AG20443 (cell line): ENCODE data around the gene SNRNP48.

ENCODE experiments used
- DNase-seq: peaks from one replicate; pipeline ENCODE4 v3.0.0; 2012; ENCODE audit warnings: low spot score, mixed read lengths

Gene SNRNP48

DNA sequence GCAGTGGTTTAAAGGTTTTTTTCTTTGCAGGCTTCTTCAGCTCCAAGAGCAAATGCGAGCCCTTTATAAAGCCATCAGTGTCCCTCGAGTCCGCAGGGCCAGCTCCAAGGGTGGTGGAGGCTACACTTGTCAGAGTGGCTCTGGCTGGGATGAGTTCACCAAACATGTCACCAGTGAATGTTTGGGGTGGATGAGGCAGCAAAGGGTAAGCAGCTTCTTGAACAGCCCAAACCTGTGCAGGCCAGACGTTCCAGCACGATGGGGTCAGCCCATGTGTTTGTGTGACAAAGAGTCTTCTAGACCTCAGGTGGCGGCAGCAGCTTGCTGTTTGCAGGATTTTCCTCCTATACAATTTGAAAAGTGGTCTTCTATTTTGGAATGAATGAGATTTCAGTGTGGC is 30.8 kb upstream of the SNRNP48 start:
- DNase-seq, result no peak

- no peak for DNase-seq
These were observed 30.2 kb upstream of the SNRNP48 start for GRCh38 chr6:7559651-7560385.

DNA sequence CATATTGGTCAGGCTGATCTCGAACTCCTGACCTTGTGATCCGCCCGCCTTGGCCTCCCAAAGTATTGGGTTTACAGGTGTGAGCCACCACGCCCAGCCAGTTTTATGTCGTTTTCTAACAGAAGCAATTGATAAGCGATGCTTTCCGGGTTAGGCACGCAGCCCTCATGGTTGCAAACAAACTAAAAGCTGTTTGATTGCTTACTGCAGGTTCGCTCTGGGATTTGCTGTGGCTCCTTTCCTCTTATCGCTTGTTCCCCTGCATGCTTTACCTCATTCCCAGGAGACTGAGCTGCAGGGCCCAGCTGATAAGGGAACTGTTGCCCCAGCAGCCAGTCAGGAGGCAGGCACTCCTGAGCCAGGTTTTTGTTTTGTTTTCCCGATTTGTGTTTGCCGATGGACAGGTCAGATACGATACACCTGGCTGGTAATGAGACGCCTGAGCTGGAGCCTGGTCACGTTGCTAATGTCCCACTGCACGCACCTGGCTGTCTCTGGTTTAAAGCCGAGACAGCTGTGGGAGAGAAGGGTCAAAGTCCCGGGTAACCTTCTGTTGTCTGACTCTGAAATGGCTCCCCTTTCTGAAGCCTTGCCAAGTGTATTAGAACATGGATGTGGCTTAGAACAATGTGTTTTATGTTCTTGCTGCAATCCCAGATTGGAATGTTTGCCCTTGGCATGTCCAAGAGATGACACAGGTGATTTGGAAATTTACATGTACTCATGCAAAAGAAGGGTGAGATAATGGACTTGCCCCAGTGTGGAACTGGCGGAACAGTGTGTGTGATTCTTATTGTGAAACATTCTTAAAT is 28.6 kb upstream of the SNRNP48 start:
- DNase-seq, result no peak

GRCh38 chr6:7562769-7563168 is 27.2 kb upstream of the SNRNP48 start:
- no peak for DNase-seq

DNA sequence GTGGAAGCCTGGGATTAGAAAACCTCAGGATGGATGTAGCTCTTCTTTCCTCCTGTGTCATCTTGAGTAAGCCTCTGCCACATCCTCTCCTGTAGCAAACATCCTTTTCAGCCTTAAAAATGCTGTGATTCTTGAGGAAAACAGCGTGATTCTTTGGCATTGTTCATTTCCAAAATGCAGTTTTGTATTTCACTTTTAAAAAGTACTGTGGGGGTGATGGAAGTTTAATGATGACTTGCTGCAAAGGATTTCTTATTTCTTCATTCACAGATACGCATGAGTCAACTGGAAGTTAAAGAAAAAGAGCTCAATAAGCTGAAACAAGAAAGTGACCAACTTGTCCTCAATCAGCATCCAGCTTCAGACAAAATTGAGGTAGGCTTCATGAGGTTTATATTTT is 23.9 kb upstream of the SNRNP48 start:
- DNase-seq, result peak; percentile 51

DNA sequence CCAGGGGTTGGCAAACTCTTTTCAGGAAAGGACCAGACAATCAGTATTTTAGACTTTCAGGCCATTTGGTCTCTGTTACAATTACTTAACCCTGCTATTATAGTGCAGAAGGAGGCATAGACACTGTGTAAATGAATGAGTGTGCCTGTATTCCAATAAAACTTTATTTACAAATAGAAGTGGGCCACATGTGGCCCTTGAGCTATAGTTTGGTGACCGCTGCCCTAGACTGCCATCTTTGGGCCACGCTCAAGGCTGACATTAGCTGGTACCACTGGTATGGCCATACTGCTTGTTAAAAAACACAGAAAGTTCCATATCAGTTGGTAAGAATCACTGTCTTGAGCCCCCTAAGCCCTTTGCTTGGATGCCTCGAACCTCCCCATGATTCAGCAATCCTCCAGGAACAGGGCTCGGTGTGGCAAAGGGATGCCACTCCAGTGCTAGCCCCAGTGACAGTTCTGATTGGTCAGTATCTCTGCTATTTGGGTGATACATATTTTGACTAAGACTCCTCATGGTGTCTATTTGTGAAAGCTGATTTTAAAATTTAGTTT is 23.3 kb upstream of the SNRNP48 start:
- DNase-seq, result no peak

- DNase-seq, result peak; percentile 79
These were observed 22.0 kb upstream of the SNRNP48 start for GRCh38 chr6:7568021-7568420.

DNA sequence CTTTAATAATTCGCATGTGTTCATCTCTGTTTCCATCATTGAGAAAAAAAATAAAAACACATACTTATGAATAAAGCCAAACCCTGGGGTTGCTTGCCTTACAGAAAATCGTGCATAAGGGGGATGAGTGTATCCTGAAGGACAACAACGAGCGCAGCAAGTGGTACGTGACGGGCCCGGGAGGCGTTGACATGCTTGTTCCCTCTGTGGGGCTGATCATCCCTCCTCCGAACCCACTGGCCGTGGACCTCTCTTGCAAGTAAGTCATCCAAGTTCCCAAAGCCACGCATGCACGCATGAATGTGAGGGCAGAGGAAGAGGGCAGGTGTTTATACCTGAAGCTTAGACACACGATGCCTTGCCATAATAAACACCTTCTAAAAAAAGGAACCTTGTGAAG is 20.9 kb upstream of the SNRNP48 start:
- no peak for DNase-seq

- DNase-seq, result no peak
These were observed 17.6 kb upstream of the SNRNP48 start for GRCh38 chr6:7572213-7572943.

DNA sequence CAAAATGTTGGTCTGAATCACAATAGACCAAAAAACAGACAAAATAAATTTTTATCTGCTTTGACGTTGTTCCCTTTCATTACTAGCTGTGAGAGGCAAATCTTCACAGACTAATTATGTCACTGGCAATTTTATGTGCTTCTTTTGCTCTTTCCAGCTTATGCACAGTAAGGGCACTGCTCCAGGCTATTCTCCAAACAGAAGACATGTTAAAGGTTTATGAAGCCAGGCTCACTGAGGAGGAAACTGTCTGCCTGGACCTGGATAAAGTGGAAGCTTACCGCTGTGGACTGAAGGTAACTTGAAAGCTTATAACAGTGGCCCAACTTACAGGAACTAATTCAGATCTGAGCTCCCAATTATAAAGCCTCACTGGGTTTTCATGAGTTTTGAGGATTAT is 15.5 kb upstream of the SNRNP48 start:
- DNase-seq, result no peak

DNA sequence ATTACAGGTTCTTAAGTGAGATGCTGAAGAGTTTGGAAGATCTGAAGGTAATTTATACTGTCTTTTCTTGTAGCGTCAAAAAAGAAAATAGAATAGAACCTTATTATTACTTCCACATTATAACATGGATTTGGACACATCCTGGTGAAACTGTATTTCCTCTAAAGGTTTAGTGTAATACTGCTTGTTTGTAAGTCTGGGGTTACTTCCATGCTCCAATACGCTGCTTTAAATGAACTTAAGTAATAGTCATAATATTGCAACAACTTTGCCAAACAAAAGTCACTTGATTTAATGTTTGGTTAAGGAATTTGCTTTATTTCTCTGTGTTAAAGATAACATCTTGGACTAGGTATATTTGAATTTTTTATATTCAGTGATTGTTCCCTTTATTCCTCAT is 11.5 kb upstream of the SNRNP48 start:
- no peak for DNase-seq

- DNase-seq, result no peak
These were observed 11.1 kb upstream of the SNRNP48 start for GRCh38 chr6:7578931-7579330.

DNA sequence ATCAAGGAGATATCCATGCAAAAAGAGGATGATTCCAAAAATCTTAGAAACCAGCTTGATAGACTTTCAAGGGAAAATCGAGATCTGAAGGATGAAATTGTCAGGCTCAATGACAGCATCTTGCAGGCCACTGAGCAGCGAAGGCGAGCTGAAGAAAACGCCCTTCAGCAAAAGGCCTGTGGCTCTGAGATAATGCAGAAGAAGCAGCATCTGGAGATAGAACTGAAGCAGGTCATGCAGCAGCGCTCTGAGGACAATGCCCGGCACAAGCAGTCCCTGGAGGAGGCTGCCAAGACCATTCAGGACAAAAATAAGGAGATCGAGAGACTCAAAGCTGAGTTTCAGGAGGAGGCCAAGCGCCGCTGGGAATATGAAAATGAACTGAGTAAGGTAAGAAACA is 10.1 kb upstream of the SNRNP48 start:
- no peak for DNase-seq

DNA sequence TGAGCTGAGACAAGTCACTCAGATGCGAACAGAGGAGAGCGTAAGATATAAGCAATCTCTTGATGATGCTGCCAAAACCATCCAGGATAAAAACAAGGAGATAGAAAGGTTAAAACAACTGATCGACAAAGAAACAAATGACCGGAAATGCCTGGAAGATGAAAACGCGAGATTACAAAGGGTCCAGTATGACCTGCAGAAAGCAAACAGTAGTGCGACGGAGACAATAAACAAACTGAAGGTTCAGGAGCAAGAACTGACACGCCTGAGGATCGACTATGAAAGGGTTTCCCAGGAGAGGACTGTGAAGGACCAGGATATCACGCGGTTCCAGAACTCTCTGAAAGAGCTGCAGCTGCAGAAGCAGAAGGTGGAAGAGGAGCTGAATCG is 9.5 kb upstream of the SNRNP48 start:
- DNase-seq, result no peak

- DNase-seq, result no peak
These were observed 8.9 kb upstream of the SNRNP48 start for GRCh38 chr6:7580927-7581618.

GRCh38 chr6:7585287-7585930 is 4.6 kb upstream of the SNRNP48 start:
- DNase-seq, result no peak

DNA sequence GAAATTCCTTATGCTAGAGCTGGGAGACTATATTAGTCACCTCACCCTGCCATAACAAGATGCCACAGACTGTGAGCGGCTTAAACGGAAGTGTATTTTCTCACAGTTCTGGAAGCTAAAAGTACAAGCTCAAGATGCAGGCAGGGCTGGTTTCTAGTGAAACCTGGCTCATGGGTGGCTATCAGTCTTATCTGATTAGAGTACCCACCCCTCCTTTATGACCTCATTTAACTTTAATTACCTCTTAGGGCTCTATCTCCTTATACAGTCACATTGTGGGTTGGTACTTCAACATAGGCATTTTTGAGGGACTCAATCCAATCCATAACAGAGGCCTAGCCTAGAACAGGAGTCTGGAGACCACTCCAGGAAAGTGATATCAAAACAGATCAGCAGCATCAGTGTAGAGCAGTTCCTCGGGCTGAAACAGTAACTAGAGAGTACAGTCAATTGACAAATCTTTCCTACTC is 2.3 kb upstream of the SNRNP48 start:
- DNase-seq, result peak; percentile 24

- no peak for DNase-seq
These were observed 1.5 kb upstream of the SNRNP48 start for GRCh38 chr6:7588506-7588905.

DNA sequence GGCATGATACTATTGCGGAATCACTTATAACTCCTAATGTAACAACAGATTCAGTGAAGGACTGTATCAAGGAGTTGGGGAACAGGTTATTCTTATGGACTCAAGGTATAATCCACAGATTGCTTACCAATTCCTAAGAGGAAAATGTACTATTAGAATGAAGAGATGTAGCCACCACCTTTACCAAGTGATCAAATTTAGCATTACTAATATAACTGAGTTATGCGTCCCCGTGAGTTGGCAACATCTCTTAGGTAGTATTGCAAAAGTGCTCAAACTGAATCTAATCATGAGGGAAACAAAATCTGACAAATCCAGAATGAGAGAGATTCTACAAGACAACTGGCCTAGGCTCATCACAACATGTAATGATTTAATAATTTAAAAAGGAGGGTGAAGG is 777 bp upstream of the SNRNP48 start:
- no peak for DNase-seq

DNA sequence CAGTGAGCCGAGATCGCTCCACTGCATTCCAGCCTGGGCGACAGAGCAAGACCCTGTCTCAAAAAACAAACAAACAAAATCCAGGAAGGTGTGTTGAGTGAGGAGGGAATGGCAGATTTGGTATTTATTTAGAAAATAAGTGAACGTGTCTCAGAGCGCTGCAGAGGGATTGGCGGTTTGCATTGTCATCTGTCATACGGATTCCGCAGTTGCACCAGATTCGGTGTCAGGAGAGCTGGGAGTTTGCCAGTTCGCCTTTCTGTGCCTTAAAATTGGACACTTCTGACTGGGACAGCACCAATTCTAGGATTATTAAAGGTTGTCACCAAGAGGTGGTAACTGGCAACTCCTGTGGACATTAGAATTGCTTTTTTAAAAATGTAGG is 912 bp downstream of the SNRNP48 start:
- DNase-seq, result peak; percentile 48

DNA sequence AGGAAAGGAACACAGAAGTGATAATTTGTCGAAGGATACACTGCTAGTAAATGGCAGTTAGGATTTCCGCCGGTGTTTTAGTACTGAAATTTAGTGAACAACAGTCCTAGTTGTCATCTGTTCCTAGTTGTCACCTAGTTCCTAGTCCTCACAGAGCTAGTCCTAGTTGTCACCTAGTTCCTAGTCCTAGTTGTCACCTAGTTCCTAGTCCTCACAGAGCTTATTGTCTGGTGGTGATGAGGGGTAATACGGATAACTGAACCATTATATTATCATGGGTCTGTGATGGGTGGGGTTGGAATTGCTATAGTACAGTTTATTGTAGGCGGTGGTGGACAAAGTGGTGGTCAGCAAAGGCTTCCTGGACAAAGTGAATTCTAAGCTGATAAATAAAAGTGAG is 1.8 kb downstream of the SNRNP48 start:
- no peak for DNase-seq
